GM18907 (cell line): ENCODE data around the gene NPM1.

Experiments used
- ATAC-seq: cut with Tn5 transposase; IDR thresholded peaks from one replicate; pipeline ENCODE4 v1.9.1; 2021; ENCODE audit warnings: mild to moderate bottlenecking, moderate library complexity; ENCODE audit not compliant: unreplicated experiment

The NPM1 gene

DNA sequence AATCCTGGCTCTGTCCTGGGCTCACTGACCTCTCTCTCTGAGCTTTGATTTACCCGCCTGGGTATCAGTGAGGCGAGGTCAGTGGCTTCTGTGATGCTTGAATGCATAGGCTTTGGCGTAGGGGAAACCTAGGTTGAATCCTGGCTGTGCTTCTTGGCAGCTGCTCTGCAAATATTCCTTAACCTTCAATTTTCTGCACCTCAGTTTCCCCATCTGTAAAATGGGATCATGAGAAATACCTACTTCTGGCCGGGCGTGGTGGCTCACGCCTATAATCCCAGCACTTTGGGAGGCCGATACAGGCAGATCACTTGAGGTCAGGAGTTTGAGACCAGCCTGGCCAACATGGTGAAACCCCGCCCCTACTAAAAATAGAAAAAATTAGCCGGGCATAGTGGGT is 39.0 kb downstream of the NPM1 start:
- ATAC-seq, result no peak

DNA sequence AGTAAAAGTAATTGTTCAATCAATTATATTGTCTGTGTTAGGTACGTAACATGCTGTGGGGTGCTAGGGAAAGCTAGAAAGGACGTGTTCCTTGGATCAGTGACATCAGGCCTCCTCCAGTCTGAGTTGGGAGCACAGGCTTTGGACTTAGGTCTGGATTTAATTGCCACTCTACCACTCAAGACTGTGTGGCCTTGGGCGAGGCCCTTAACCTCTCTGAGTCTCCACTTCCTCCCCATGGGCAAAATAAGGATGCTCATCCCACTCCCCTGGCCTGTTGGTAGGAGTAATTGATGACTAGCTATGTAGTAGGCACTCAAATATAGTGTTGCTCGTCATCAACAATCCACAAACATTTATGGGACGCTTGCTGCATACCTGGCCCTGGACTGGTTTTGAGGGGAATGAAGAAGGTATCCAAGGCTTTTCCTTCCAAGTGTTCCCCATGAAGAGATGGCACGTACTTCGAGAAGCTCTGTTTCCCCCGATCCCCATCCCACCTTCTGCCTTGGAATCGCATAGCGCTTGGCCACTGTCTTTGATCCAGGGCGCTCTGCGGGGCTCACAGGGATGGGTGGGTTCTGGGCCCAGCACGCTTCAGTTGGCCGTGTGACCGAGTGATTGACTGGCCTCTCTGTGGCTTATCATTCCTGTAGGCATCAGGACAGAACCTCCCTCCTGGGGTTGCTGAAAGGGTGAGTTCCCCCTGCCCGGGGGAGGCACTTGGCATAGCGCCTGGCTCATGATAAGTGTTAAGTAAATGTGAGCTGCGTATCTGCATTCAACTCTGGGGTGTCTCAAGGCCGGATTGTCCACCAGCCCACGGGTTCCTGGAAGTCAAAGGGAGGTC is 39.9 kb downstream of the NPM1 start:
- ATAC-seq, result no peak

DNA sequence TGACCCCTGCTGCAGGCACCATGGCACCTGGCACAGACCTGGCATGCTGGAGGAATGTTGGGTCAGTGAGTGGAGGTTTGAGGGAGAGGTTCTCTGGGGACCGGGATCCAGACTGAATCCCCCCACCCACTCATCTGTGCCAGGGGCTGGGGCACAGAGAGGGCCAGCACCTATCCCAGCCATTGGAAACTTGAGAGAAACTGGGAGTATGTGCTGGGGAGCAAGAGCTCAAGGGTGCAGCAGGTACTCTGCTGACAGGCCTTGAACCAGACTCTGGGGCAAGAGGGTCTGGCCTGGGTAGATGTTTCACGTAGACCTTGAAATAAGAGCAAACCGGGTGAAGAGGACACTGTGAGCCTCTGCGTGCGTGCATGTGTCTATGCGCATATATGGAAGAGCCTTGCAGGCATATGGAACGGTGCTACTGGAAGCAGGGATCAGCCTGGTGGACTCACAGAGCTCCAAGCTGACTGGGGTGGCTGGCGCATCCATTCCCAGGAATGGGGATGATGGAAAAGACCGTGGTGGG is 40.6 kb downstream of the NPM1 start:
- no peak for ATAC-seq

DNA sequence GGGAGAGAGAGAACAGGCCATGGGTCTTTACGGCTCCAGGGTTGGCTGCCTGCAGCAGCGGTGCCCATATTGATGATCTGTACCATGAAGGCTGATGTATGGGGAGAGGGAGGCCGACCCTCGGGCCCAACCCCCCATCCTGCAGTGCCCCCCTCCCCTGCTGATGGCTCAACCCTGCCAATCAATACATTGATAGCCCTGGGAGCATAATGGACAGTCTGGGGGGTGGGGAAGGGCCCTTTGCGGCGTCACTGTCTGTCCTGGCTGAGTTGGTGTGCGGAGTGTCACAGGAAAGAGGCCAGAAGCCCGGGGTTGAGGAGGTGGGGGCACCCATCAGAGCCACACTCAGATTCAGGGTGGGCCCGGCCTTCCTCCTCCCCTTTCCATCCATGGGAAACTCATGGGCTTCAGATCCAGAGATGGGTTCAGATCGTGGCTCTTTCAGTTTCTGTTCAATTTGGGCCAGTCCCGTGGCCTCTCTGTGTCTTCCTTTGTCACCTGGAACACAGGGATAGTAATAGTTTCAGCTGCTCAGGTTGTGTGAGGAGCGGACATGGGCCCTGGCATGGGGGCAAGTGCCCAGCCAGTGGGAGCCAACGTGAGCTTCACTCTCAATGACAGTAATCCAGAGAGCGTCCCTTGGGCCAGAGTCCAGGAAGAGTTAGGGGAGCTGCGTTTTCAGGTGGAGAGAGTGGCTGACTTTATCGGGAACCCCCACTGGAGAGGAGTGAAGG is 41.3 kb downstream of the NPM1 start:
- no peak for ATAC-seq

DNA sequence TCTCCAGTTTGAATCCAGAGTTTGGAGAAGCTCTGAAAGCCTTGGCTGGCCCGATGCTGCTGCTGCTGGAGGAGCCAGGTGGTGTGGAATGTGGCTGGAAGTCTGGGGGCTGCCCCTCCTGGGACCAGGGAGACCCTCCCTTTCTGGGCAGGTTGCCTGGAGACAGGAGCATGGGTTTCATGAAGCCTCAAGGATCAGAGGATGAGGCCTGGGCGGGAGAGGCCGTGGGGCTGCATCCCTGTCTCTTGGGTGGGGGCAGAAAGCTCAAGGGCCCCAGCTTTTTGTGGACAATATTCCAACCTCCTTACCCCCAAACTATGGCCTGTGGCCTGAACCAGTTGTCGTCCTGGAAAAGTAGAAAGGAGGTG is 41.9 kb downstream of the NPM1 start:
- no peak for ATAC-seq

DNA sequence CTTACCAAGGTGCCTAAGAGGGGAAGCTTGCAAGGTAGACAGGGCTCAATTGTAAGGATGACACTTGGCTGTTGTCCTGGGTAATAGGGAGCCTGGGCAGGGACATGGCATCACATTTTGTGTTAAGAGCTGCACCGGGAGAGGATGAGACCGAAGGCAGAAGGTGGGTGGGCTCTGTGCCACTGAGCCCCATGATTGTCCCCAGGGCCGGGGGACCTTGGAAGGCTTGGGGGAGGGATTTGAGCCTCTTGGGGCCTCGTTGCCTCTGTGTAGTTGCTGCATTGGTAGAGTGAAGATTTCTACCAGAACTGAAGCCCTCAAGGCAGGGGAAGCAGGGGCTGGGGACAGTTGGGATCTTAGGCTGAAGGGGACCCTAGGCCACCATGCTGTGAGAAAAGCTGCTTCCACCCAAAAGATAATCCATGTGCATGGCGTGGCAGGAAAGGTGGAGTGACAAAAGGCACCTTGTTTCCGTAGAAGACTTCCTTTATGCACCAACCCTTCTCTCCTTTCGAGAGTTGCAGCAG is 43.7 kb downstream of the NPM1 start:
- no peak for ATAC-seq

DNA sequence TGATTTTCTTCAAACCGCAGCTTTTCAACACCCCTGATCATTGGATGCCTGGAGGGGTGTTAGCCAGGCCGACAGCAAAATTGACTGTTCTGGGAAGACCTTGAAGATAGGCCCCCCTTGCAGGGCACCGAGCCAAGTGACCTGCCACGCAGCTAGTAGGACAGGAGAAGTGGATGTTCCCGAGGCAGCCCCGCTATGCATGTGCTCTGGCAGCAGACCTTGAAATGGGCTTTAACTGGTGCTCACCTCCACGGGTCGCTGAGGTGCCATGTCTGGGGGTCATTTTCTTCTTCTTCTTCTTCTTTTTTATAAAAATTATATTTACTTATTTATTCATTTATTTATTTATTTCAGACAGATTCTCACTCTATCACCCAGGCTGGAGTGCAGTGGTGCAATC is 44.4 kb downstream of the NPM1 start:
- no peak for ATAC-seq

DNA sequence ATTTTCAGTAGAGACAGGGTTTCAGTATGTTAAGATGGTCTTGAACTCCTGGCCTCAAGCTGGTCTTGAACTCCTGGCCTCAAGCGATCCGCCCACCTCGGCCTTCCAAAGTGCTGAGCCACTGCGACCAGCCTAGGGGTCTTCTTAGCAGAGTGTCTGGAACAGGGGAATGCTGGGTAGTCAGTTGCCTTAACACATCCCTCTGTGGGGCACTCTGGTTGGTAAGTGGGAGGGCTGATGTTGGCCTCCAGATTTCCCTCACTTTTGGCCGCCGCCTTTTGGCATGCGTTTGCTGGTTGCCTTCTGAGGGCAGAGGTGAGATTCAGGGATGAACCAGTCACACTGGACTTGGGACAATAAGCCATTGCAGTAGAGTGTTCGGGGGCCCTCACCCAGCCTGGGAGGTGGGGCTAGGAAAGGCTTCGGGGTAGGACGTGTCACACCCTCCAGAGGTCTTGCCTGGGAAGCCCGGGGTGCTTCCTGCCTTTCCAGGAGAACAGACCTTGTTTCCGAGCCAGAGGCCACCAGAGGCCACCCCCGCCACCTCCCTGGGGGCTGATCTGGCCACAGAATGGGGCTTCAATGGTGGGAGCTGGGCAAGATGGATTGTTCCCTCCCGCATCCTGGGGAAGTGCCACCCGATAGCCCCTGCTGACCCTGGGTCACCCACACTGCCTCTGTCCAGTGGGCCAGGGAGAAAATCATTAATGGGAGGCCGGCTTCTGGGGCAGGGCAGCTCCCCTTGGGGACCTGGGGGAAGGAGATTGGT is 45.1 kb downstream of the NPM1 start:
- no peak for ATAC-seq

DNA sequence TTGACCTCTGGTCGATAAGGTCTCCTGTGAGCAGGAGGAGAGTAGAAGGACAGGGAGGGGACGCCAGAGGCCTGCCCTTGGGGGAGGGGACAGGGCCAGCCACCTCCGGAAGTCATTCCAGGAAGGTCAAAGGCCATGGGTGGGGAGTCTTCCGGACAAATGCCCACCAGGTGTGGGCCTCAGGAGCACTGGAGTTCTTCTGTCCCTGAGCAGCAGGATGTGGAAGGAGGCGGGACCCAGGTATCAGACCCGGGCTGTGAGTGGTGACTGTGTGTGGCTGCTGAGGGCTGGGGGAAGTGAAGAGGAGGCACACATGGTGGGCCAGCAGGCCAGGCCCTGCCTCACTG is 45.7 kb downstream of the NPM1 start:
- ATAC-seq, result no peak

DNA sequence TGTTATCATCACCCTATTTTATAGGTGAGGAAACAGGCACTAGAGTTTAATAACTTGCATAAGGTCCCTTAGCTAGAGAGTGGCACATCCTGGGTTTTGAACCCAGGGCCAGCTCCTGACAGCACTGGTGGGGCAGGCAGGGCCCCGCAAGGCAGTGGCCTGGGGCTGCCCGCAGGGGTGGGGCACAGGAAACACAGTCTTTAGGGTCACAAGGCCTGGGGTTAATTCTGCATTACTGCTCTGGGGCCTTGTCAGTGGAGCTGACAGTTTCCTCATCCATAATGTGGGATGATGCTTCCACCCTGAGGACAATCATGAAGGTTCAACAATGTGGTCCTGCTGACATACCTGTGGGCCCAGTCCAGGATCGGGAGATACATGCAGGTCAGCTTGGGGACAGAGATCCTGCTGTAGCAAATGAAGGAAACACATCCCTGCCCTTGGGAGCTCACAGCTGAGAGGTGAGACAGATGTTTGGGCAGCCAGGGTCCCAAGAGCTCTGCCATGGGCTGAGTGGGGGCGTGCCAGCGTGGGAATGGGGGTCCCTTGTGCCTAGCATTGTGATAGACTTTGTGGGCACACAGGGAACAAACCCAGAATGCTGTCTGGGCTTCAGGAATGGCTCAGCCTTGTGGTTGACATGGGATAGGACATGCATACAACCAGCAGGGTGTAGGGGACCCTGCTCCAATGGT is 46.5 kb downstream of the NPM1 start:
- no peak for ATAC-seq

DNA sequence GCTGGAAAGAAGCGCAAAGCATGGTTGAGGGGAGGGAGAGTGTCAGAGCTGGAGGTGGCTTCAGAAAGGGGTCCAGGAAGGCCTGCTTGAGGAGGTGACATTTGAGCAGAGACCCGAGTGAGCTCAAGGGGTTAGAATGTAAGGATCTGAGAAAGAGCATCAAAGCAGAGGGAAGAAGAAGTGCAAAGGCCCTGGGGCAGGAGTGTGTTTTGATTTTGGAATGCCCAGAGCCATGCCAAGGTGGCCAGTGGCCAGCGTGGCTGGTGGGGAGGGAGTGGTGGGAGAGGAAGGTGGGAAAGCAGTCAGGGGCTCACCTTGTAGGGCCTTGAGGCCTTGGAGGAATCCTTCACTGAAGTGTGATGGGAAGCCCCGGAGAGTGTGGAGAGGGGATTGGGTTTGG is 47.2 kb downstream of the NPM1 start:
- ATAC-seq, result no peak

DNA sequence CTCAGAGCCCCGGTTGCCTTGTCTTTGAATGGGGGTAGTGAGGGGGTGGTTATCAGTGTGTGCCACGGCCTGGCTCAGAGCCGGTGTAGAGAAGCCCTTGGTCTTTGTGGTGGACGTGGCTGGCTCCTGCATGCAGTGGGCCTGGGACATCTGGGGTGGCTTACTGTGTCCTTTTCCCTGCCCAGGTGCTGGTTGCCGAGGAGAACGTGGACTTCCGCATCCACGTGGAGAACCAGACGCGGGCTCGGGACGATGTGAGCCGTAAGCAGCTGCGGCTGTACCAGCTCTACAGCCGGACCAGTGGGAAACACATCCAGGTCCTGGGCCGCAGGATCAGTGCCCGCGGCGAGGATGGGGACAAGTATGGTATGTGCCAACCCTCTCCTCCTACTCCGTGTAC is 48.3 kb downstream of the NPM1 start:
- ATAC-seq, result no peak

DNA sequence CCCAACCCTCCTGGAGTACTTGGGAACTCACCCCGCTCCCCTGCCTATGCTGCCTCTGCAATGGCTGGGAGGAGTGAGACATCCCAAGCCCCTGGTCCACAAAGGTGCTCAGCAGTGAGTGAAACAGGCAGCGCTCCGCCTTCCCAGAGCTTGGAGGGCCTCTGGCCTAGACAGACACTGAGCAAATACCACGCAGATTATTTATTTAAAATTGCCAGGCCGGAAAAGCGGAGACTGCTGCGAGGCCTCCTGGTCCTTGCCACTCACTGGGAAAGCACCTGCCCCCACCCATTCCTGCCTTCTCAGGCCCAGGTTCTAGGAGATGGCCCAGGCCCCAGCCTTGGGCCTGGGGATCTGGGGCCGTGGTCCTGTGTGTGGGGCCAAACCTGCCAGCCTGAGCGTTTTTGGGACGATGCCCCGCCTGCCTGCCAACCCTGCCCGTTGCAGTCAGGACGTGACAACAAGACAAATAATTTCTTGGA is 49.2 kb downstream of the NPM1 start:
- ATAC-seq, result no peak

DNA sequence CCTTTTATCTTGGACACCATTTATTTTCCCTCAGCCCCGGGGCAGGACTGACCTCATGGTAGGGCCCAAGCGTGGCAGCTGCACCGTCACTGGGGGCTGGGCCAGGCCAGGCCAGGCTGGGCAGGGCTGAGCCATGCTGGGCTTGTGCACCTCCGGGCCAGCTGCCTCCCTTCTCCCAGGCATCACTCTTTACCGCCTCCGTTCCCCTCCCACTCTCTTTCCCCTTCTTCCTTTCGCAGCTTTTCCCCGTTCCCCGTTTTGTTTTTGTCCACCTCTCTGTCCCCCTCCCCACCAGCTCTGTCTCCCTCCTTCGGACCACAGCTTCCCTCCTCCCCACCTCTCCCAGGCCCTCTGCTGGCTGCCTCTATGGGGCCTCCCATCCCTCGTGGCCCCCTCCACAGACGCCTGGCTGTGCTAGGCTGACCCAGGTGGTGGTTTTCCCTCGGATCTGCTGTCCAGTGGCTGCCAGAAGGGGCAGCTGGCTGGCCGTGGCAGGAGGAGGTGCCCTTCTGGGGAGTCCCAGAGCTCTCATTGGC is 49.7 kb downstream of the NPM1 start:
- ATAC-seq, result no peak

DNA sequence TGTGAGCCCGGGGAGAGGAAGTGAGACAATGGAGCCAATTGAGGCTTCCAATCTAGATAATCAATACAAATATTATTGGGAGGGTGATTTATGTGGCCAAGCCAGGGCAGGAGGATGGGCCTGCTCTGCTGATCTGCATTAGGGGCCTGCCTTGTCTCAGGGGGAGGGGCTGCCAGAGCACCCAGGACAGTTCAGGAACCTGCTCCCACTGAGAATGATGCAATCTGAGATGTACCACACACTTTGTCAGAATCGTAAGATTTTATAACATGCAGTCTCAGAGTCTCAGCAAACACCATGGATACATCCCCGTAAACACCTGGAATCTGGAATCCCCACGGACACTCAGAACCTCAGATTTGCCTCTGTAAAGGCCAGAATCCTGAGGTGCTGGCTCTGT is 51.1 kb downstream of the NPM1 start:
- ATAC-seq, result no peak

DNA sequence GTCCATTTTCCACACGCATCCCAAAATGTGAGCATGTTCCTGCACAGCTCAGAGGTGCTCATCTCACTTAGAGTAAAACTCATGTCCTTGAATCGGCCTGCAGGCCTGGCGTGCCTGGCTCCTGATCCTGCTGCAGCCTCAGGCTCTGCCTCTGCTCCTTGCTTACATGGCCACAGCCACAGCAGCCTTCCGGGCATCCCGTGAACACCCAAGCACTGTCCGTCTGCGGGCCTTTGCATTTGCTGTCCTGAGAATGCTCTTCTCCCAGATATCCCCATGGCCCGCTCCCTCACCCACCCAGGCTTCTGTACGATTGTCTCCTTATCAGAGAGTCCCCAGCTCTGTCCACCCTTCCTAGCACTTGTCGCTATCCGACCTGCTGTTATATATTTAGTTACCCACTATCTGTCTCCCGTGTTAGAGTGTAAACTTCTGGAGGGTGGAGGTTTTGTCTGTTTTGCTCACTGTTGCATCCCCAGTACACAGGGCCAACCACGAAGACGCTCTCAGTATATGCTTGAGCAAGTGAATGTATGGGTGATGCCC is 53.7 kb downstream of the NPM1 start:
- ATAC-seq, result no peak

DNA sequence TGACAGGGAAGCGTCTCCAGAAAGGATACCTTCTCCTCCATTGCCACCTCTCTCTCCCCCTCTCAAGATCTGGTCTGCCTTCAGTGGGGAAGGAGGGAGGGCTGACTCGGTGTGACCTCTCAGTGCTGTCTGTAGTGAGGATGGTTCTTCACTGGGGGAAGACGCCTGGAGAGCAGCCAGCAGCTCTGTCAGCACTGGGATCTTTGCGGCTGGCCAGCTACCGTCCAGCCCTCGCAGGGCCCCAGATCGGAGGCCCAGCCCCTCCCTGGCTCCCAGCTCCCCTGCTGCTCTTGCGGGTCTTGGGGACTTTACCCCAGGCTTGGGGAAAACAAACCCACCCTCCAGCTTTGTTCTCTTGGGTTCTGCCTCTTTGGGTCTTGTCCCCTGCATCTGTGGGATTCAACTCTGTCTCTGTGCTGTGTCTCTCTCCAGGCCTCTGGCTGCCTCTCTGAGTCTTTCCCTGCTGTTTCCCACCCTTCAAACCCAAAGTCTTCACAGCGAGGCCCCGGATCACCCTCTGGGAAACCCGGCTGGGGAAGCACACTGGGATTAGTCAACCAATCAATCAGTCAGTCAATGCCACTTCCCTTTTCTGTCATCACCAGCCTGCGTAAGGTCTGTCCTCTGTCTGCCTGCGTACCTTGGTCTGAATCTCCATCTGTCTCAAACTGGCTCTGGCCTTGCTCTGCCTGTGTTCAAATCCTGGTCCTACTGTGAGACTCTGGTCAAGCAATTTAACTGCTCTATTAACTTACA is 54.8 kb downstream of the NPM1 start:
- ATAC-seq, result no peak

DNA sequence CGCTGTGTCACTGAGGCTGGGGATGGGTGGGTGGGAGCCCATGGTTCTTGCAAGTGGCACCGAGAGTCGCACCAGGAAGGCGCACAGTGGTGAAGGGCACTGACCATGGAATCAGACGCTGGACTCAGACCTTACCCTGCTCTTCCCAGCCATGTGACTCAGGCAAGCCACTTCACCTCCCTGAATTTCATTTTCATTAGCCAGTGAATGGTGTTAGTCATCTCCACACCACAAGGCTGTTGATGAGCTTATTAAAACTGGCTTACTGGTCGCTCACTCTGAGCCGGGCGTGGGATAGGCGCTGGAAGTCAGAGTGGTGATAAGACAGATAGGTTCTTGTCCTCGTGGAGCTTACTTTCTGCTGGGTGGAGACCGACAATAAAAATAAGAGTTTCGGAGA is 56.9 kb downstream of the NPM1 start:
- no peak for ATAC-seq
